GM12873 (cell line): ENCODE data around the gene EXOSC5.

Source experiments
- TF ChIP-seq, protein P1 (sequence below): IDR thresholded peaks from 2 replicates; pipeline ENCODE4 v1.5.1; 2012; ENCODE audit warnings: low read depth, mild to moderate bottlenecking, moderate library complexity, low read length, control low read depth; ENCODE audit not compliant: insufficient read depth; ENCODE audit errors: missing control alignments

The EXOSC5 gene

GRCh38 chr19:41428481-41428859 lies 31.3 kb upstream of the EXOSC5 start:
- TF ChIP-seq, protein P1, sequence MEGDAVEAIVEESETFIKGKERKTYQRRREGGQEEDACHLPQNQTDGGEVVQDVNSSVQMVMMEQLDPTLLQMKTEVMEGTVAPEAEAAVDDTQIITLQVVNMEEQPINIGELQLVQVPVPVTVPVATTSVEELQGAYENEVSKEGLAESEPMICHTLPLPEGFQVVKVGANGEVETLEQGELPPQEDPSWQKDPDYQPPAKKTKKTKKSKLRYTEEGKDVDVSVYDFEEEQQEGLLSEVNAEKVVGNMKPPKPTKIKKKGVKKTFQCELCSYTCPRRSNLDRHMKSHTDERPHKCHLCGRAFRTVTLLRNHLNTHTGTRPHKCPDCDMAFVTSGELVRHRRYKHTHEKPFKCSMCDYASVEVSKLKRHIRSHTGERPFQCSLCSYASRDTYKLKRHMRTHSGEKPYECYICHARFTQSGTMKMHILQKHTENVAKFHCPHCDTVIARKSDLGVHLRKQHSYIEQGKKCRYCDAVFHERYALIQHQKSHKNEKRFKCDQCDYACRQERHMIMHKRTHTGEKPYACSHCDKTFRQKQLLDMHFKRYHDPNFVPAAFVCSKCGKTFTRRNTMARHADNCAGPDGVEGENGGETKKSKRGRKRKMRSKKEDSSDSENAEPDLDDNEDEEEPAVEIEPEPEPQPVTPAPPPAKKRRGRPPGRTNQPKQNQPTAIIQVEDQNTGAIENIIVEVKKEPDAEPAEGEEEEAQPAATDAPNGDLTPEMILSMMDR = no peak

DNA sequence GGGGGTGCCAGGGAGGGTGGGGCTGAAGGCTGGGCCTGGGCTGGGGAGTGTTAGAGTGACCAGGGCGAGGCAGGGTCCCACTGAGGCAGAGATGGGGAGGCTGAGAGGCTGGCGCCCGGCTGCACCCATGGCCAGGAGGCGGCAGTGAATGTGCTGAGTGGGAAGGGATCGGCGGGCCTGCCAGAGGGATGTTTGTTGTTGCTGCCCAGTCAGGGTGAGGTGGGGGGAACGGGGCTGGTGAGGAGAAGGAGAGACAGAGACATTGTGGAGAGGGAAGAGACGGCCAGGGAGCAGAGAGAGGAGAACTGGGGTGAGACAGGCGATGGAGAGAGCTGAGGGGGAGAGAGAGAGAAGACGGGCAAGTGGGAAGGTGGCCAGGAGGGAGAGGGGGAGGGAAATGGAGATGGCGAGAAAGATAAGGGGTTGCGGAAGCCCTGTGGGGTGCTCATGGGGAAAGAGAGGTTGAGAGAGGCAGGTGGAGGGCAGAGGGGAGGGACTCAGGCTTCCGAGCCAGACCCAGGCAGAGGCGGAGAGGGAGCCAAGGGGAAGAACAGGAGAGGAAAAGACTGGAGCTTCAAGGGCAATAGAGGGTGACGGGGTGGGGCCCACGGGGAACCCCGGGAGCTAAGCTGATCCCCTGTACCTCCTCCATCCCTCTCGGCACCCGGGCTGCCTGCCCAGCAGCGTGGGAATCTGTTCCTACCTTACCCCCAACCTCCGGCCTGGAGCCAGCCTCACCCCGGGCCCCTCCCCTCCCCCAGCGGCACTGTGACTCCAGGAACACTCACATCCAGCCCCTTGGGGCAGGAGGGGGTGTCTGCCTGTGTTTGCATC lies 30.7 kb upstream of the EXOSC5 start:
- TF ChIP-seq, protein P1 = no peak

GRCh38 chr19:41426952-41427646 lies 29.9 kb upstream of the EXOSC5 start, which contains the start of gene B3GNT8:
Gene B3GNT8, minus strand, starts transcription at chr19:41427374. Its CDS starts 596 bp downstream, at chr19:41426778.
- TF ChIP-seq, protein P1 = no peak

- TF ChIP-seq, protein P1 = no peak
Observed at GRCh38 chr19:41426116-41426841, 29.1 kb upstream of the EXOSC5 start.

DNA sequence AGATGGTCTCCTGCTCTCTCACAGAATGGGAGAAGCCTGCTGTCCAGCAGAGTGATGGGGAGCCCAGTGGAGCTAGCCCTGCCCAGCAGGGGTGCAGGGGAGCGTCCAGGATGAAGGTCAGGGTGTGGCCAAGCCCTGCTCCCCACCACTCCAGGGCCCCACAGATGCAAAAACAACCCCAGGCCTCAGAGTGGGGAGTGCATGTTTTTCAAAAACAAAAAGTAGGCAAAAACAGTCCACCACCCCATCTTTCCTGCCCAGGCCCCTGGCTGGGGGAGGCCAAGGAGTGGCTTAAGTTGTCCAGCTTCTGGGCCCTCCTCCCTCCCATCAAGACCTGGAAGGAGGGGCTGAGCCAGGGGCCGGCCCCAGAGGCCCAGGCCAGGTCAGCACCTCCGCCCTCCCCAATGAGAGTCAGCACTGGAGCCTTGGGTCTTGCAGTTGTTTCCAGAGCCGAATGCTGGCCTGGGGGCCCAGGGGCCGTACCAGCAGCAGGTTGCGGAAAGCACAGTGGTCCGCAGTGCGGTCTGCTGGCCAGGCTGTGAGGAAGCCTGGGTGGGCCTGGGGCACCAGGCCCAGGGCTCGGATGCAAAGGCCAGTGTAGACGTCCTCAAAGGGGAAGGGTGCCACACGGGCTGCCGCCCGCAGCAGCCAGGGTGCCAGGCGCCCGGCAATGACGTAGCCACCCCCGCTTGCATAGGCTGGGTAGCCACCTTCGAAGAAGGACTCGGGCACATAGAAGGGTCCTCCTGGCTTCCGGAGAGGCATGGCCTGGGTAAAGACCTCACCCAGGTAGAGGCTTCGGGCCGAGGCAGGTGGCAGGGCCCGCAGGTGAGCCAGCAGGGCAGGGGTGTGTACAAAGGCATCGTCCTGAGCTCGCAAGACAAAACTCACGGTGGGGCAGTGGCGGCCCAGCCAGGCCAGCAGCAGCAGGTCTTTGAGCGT lies 28.3 kb upstream of the EXOSC5 start:
- TF ChIP-seq, protein P1 = no peak

DNA sequence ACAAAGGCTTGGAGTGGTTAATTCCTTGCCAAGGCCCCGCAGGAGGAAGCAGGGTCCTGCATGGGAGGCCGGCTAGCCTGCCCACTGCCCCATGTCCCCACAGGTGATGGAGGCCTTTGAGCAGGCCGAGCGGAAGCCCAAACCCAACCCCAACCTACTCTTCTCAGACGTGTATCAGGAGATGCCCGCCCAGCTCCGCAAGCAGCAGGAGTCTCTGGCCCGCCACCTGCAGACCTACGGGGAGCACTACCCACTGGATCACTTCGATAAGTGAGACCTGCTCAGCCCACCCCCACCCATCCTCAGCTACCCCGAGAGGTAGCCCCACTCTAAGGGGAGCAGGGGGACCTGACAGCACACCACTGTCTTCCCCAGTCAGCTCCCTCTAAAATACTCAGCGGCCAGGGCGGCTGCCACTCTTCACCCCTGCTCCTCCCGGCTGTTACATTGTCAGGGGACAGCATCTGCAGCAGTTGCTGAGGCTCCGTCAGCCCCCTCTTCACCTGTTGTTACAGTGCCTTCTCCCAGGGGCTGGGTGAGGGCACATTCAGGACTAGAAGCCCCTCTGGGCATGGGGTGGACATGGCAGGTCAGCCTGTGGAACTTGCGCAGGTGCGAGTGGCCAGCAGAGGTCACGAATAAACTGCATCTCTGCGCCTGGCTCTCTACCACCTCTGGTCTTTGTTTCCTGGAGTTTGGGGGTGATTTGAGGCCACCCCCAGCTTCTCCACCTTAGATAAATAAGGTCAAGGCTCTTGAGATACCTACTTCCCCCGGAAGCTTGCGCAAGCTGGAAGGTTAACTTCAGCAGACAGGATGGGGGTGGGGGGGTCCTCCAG lies 27.4 kb upstream of the EXOSC5 start:
- TF ChIP-seq, protein P1 = no peak
